ENCODE data around the gene PLEKHG7.

- no peak for TF ChIP-seq CTCF (IDR thresholded peaks at IDR 0.05 in 8 of 11, conservative IDR thresholded peaks at IDR 0.05 in 3 of 11)
- no peak for TF ChIP-seq POLR2A (IDR thresholded peaks at IDR 0.05)
- TF ChIP-seq POLR2AphosphoS5 (IDR thresholded peaks at IDR 0.05): no peak
These were observed 32.4 kb downstream of the PLEKHG7 start for GRCh38 chr12:92735131-92735721.

All from spleen (tissue), 7 donors.